Epithelial cell of prostate (primary cell): Measurements from ENCODE around the gene IFTAP.

Experiments used
- DNase-seq: peaks from one replicate; pipeline ENCODE4 v3.0.0-alpha.2; 2011; ENCODE audit warnings: low read depth, low spot score
- H3K27ac ChIP-seq: fragments of 450-650 bp; 2 replicates; pipeline ENCODE4 v1.5.1; 2017; ENCODE audit warnings: mild to moderate bottlenecking

Gene IFTAP

DNA sequence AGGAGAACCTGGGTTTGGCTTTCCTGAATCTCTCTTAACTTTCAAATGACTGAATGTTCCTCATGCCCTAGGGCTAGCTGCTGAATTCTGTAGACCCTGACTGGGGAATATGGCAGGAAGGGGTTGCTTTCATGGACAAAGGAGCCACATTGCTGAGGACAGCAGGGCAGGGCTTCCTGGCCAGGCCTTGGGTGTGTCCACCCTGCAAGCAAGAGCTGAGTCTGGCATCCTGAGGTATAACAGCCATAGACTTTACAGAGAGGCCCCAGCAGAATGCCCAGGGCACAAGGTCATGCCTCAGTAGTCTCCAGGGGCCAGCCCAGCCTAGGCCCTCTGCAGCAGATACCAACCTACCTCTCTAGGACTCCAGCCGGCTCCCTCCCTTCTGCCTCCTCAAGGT lies 105.9 kb downstream of the IFTAP start:
- no peak overlapping the region for H3K27ac ChIP-seq
- no peak for DNase-seq

DNA sequence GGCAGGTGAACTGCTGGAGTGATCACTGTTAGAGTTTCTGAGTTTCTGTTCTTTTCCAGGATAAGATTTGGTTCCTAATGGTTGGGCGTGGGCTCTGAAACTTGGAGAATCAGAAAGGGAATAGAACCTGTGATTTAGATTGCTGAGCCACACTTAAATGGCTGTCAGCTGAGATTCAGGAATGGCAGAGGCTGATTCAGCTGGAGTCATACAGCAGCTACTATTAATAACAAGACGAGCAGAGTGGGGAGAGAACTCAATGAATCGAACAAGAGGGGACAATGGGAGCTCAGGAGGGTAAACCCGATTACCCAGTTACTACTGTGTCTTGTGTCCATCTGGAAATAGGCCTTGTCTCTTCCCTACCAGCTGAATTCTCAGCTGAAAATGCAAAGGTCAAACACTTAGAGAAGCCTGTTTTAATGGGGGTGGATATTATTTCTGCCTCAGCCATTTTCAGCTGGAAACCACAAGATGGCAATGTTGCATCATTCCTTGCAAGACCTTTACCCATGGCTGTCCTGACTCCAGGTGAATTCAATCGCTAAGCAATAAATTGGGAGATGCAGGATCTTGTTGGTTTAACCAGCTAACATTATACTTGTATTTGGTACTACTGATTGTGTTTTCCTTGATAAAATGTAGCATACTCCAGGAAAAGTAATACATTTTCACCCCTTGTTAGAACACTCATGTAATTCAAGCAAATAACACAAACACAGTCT lies 108.2 kb downstream of the IFTAP start:
- H3K27ac ChIP-seq, result no peak overlapping the region
- DNase-seq, result peak; percentile 12

DNA sequence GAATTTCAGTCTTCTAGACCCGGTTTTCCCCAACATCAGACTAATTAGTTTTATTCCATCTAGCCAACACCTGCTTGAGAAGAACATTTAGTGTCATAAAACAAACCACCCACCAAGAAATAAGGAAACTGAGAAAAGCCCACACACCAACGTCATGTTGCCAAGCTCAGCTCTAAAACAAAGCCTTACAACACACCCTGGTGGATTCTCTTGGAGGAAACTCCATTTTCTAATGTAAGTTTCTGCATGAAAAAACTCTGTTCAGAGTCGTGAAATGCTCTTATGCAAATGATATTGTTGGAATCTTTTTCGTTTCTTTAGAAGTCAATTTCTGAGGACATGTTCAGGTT lies 108.7 kb downstream of the IFTAP start:
- DNase-seq, result no peak
- H3K27ac ChIP-seq, result no peak overlapping the region
